NCI-H510A treated with DMSO at 0.1 percent for 48 hours (cell line): ENCODE measurements around the gene COX15.
A peak's percentile ranks its signal among the peaks of the same experiment; 100 is the strongest.
"Not testable (repeated sequence)": the region's sequence is repeated elsewhere in the genome, so short reads cannot be mapped to it uniquely, and the experiment has no call there.

ENCODE experiments used
- DNase-seq: peaks from one replicate; lab custom pipeline; 2025; lab: John Stamatoyannopoulos, UW

Gene COX15

DNA sequence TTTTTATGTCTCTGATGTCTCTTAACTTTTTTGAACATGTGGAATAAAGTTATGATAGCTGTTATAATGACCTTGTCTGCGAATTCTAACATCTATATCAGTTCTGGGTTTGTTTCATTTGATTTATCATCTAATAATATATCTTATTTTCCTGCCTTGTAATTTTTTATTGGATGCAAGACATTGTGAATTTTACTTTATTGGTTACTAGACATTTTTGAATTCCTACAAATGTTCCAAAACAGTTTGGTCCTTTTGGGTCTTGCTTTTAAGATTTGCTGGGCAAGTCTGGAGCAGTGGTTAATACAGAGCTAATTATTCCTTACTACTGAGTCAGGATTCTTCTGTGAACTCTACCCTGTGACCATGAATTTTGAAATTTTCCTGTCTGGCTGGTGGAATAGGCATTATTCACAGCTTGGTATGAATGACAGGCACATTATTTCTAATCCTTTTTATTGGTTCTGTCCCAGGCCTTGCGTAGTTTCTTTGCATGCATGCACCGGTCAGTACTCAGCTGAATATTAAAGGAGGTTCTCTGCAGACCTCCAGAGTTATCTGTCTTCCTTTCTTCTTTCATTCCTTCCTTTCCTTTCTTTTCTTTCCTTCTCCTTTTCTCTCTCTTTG lies 9.1 kb upstream of the COX15 start:
- DNase-seq, result no peak

DNA sequence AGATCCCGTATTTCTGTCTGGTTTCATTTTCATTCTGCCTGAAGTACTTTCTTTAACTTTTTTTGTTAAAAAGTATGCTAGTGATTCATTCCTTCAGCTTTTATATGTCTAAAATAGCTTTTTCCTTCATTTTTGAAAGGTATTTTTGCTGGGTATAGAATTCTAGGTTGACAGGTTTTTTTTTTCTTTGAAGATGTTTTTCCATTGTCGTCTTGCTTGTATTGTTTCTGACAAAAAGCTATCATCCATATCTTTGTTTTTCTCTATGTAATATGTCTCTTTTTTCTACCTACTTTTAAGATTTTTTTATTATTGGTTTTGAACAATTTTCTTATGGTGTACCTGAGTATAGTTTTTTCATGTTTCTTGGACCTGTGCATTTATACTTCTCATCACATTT lies 8.3 kb upstream of the COX15 start:
- DNase-seq, result no peak

DNA sequence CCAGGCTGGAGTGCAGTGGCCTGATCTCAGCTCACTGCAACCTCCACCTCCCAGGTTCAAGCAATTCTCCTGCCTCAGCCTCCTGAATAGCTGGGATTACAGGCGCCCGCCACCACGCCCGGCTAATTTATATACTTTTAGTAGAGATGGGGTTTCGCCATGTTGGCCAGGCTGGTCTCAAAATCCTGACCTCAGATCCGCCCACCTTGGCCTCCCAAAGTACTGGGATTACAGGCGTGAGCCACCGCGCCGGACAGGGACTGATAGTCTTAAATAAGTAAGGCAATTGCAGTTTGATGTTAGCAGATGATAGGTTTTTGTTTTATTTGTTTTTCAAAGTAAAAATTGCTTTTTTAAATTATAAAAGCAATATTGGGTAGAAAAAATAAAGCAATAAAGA lies 2.2 kb upstream of the COX15 start:
- DNase-seq, result not testable (repeated sequence)

DNA sequence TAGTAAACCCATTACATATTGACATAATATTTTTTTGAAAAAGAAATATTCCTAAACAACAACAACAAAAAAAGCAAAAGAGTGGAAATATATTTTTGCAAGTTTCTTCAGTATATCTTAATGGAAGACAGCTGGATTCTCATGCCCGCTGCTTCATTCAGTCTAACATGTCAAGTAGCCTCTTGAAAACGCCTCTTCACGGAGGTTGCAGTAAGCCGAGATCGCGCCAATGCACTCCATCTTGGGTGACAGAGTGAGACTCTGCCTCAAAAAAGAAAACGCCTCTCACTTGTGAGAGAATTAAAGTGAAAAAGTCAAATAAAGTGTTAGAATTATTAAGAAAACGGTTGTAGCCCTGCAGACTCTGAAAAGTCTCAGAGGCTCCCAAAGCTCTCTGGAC lies 1.4 kb upstream of the COX15 start:
- peak; percentile 55 for DNase-seq

DNA sequence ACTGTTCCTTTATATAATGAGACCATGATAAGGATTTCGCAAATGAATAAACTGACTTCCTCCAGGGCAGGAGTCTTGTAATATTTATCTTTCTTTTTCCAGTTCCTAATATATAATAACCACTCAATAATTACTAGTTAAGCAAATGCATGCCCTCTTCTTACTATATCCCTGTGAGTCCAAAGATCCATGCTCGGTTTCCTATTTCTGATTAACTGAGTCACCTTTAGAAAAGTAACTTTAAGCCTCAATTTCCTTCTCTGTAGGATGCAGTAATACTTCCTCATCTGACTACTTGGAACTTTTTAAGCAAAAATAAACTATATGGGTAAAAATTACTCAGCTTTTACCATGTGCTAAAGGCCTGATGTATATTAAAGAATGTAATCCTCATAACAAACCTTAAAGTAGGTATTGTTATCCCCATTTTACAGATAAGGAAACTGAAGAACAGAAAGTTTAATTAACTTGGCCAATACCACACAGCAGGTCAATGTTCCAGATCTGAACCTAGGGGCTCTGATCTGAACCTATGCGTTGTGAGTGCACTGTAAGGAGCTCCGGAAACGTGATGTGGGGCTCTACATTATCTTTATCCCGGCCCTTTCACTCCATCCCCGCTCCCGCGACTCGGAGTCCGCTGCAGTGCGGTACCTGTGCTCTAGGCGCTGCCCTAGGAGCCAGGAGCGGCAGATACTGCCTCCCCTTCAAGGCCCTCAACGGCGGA lies 458 bp downstream of the COX15 start:
- DNase-seq, result no peak

DNA sequence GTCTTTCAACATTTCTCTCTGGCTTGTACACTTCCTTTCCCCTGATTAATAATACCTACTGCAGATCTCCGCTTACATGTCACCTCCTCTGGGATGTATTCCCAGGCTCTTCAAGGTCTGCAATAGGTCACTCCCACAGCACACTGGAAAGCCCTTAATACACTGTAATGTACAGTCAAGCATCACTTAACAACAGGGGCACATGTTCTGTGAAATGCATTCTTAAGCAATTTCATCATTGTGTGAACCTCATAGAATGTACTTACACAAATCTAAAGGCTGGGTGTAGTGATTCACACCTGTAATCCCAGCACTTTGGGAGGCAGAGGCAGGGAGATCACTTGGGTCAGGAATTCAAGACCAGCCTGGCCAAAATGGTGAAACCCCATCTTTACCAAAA lies 1.9 kb downstream of the COX15 start:
- no peak for DNase-seq

DNA sequence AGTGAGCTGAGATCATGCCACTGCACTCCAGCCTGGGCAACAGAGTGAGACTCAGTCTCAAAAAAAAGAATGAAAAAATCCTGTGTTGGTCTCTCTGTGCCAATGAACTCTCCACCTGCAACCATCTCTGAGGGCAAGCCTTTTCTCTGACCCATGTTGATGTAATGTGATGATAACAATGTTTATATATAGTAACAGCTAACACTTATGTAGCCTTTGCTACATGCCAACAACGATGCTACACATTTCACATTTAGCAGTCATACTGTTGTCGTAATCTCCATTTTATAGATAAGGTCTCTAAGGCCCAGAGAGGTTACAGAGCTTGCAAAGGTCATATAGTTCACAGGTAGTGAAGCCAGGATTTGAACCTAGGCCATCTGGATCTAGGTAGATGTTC lies 11.5 kb downstream of the COX15 start:
- no peak for DNase-seq

DNA sequence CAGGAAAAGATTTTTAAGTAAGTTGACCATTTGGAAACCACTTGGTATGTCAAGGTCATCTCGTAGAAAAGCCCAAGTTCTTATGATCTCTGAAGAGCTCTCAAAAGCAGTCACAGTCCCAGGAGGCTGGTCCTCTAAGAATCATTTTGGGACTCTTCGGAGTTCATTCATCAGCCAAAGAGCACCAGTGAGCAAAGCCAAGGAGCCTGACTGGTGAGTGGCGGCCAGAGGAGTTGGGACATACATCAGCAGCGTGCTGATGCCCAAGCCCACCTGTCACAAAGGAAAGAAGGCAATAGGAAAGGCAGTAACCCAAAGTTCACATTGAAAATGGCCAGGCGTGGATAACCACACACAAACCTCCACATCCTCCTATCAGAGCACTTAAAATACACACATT lies 17.5 kb downstream of the COX15 start:
- no peak for DNase-seq

GRCh38 chr10:99711129-99711719 lies 20.7 kb downstream of the COX15 start:
- peak; percentile 72 for DNase-seq

- DNase-seq, result peak; percentile 68
Measured at GRCh38 chr10:99709480-99710229, 22.3 kb downstream of the COX15 start.

DNA sequence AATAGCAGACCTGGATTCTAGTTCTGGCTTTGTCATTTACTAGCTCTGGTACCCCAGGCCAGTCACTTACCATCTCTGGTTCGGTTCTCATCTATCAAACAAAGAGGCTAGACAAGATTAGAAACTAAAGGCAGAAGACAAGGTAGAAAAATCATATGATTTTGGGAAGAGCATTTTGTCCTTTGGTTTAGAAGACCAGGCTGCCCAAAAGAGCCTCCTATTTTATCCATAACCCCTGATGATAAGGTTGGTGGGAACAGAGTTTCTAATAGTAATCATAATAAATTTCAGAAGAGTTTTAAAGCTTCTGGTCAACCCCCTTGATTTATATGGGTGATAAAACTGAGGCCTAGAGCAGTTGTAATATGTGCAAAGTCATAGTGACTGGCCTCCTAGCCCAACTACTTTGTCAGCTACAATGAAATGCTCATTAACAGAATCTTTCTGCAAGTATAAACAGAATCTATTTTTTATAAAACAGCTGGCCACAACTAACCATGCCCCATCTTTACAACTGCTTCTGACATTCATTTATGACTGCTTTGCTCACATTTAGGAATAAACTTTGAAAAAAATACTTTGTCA lies 23.4 kb downstream of the COX15 start:
- no peak for DNase-seq

GRCh38 chr10:99700649-99701048 lies 31.3 kb downstream of the COX15 start:
- no peak for DNase-seq

DNA sequence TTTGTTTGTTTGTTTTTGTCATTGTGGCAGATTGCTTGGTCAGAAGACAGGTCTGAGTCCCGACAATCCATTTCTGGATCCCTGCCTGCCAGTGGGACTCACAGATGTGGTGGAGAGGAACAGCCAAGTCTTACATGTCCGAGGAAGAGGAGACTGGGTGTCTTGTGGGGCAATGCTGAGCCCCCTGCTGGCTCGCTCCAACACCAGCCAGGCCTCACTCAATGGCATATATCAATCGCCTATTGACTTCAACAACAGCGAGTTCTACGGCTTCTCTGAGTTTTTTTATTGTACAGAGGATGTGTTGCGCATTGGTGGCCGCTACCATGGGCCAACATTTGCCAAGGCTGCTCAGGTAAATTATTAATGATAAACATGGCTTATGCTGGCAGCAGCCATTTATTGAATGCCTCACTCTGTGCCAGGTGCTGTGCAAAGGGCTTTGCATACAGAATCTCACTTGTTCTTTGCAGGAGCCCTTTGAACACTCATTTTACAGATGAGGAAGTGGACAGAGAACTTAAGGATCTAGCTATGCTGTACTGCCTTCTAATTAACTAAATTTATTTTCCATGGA lies 33.3 kb downstream of the COX15 start:
- DNase-seq, result no peak

DNA sequence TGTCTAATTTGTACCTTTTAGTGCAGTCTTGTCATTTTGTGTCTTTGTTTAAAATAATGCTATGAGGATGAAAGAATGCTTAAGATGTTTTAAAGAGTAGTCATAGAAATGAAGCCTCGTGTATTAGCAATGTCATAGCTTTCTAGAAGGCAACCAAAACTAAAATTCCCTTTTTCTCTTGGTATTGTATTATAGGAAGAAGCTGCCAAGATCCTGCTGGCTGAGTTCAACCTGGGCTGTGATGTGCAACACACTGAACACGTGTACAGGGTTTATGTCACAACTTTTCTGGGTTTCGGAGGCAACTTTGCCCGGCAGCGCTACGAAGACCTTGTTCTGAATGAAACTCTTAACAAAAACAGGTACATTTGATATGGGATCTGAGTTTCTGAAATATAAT lies 36.2 kb downstream of the COX15 start:
- DNase-seq, result no peak

- DNase-seq, result no peak
Measured at GRCh38 chr10:99693933-99694583, 37.9 kb downstream of the COX15 start.

- no peak for DNase-seq
Measured at GRCh38 chr10:99689461-99689860, 42.5 kb downstream of the COX15 start.

GRCh38 chr10:99685597-99685967 lies 46.3 kb downstream of the COX15 start:
- no peak for DNase-seq

DNA sequence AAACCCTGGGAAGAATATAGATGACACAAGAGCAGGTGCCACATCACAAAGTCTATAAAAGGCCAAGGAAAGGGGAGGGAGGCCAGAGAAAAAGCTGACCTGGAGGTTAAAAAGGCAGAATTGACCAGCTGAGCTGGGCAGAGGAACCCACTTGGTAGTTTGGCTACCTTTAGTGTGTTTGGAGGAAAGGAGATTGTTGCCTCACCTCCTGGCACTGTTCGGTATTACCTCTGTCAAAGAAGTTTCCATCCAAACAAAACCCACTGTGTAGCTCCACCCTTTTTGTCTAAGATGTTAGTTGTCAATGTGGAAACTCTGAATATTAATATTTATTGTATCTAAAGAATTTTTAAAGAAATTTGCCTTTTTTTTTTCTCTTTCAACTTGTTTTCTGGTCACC lies 49.2 kb downstream of the COX15 start:
- DNase-seq, result no peak
